GM18868 (cell line): ENCODE results near the gene TMEM218.
"Not testable (repeated sequence)": the region's sequence is repeated elsewhere in the genome, so short reads cannot be mapped to it uniquely, and the experiment has no call there.

Experiments
- ATAC-seq: cut with Tn5 transposase; IDR thresholded peaks from one replicate; pipeline ENCODE4 v1.9.1; 2021; ENCODE audit warnings: mild to moderate bottlenecking, moderate library complexity; ENCODE audit not compliant: unreplicated experiment

TMEM218 gene

DNA sequence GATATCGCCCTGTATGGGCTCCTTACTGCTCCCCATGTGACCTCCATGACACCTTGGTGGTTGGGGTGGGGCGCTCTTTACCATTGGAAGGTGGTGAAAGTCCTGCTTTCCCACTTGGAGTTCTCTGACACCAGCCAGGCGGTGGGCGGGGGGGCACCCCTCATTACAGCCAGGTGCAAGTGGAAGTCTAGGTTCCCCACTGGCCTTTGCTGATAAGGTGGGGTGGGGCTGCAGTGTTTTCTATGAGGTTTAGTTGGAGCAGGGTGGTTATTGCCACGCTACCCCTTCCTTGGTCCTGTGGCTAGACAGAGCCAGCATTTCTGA, 53.8 kb downstream of the TMEM218 start:
- no peak for ATAC-seq

GRCh38 chr11:125056931-125057692, 54.3 kb downstream of the TMEM218 start:
- no peak for ATAC-seq

- ATAC-seq = not testable (repeated sequence)
These were observed 55.3 kb downstream of the TMEM218 start for GRCh38 chr11:125056111-125056510.

DNA sequence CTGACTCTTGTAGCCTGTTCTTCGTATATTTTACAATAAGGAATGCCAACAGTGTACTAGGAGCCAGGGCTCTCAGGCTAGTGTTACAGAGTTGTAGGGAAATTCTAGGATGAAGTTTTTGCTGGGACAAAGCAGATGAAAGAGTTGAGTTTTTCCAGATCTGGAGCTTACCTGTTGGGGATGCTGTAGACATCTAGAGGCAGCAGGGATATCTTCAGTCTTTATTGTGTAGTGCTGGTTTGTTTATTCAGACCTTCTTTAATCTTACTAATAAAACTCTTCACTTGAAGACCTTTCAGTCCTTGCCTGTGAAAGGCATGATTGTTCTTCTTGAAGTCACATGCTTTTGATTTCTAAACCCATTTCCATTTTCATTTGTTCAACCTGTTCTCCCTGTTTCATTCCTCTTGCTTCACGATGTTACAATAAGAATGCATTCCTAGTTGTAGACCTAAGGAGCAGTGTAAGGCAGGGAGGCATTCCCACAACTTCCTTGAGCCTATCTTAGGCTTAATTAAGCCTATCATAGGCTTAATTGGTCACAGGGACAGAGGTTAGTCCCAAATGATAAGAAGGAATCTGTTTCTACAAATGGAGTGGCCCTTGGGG, 56.2 kb downstream of the TMEM218 start:
- ATAC-seq = no peak

DNA sequence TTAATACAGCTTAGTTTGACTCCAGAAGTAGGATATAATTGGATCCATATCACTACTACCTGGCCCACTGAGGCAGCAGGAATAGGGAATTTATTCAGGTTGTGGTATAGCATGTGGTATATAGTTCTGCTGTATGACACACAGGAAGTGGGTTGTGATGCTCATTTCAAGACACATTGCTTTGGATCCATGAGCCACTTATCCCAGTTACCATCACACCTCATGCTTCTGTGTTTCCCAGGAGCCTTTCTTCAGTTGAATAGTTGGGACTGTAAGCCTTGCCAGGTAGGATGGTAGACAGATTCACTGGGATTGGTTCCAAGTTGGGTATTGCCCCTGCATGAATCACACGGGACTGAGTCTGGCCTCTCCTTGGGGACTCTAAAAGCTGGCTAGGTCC, 58.3 kb downstream of the TMEM218 start:
- no peak for ATAC-seq

- no peak for ATAC-seq
These were observed 59.4 kb downstream of the TMEM218 start for GRCh38 chr11:125052047-125052446.

GRCh38 chr11:125049164-125049792, 62.1 kb downstream of the TMEM218 start:
- ATAC-seq = no peak
